Measurements from ENCODE around the gene TMEM140.
A peak's percentile ranks its signal among the peaks of the same experiment; 100 is the strongest.

GRCh38 chr7:135156290-135156689 is 8.4 kb downstream of the TMEM140 start:
- no peak for TF ChIP-seq ATF2 (CRISPR knock-in tag; IDR thresholded peaks at IDR 0.05)
- TF ChIP-seq MAX (CRISPR knock-in tag; IDR thresholded peaks at IDR 0.05), result no peak
- TF ChIP-seq EP300 (IDR thresholded peaks at IDR 0.05; ENCODE audit: low read length), result no peak
- no peak for TF ChIP-seq FUS (optimal IDR thresholded peaks at IDR 0.05; ENCODE audit: low read depth, low read length)
- no peak for TF ChIP-seq JUNB (CRISPR knock-in tag; conservative IDR thresholded peaks at IDR 0.05)
- no peak for TF ChIP-seq ZNF785 (CRISPR knock-in tag; IDR thresholded peaks at IDR 0.05)
- TF ChIP-seq CSDE1 (IDR thresholded peaks at IDR 0.05), result no peak
- TF ChIP-seq MYC (IDR thresholded peaks at IDR 0.05; ENCODE audit: low read depth, low read length), result no peak
- no peak for TF ChIP-seq MYC (CRISPR knock-in tag; IDR thresholded peaks at IDR 0.05; ENCODE audit: borderline replicate concordance, low read depth)
- TF ChIP-seq ATF6 (CRISPR knock-in tag; IDR thresholded peaks at IDR 0.05), result no peak
- no peak for TF ChIP-seq BCL6 (CRISPR knock-in tag; IDR thresholded peaks at IDR 0.05)
- no peak for TF ChIP-seq TAF1 (IDR thresholded peaks at IDR 0.05; ENCODE audit: control insufficient read depth, extremely low read depth, insufficient read depth, low read length, severe bottlenecking)
- TF ChIP-seq, protein P1, sequence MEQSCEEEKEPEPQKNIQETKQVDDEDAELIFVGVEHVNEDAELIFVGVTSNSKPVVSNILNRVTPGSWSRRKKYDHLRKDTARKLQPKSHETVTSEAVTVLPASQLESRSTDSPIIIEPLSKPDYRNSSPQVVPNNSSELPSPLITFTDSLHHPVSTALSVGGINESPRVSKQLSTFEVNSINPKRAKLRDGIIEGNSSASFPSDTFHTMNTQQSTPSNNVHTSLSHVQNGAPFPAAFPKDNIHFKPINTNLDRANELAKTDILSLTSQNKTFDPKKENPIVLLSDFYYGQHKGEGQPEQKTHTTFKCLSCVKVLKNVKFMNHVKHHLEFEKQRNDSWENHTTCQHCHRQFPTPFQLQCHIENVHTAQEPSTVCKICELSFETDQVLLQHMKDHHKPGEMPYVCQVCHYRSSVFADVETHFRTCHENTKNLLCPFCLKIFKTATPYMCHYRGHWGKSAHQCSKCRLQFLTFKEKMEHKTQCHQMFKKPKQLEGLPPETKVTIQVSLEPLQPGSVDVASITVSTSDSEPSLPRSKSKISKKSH (CRISPR knock-in tag; IDR thresholded peaks at IDR 0.05), result peak; percentile 89

All from K562 (cell line).